Fibroblast of villous mesenchyme (primary cell): ENCODE measurements around the gene INHBB. TPM values are rescaled to one million over a fixed set of nuclear protein-coding genes. Genes with fewer than 3 reads are reported as not detected.

Experiments used
- DNase-seq: peaks from one replicate; pipeline ENCODE4 v3.0.0-alpha.2; 2010; ENCODE audit warnings: low read depth
- H3K4me3 ChIP-seq: 2 replicates; pipeline ENCODE4 v1.5.1; 2011; ENCODE audit warnings: low read depth, mild to moderate bottlenecking, low read length
- total RNA-seq: library from RNA; depleted of rRNA; stranded (reverse); fragments of >200 nt; gene quantifications from 2 replicates; pipeline ENCODE4 v1.2.3, GENCODE V29; 2012
- TF ChIP-seq, protein P1 (sequence below): IDR thresholded peaks from 2 replicates; pipeline ENCODE4 v1.5.1; 2012; ENCODE audit warnings: low read depth, mild to moderate bottlenecking, low read length; ENCODE audit not compliant: insufficient read depth

INHBB gene
- total RNA-seq, 1 donor, result under 0.01 TPM

DNA sequence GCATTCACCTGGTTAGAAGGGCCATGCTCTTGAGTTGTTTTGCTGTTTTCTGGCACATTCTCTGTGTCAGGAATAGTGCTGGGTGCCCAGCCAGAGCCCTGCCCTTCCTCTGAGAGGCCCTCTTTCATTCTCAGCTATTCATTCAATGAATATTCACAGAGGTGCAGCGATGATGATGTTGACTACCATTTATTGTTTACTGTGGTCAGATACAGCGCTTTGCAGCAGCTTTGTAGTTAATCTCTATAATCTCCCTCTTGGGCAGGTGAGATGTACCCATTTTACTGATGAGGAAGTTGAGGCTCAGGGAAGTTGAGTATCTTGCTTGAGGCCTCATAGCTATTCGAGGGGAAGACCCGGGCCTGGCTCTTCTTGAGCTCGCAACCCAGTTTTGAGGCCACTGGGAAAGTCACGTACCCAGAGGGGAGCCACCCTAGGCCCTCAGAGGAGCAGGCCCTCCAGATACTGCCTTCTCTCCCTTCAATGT, 9.9 kb downstream of the INHBB start:
- TF ChIP-seq, protein P1, sequence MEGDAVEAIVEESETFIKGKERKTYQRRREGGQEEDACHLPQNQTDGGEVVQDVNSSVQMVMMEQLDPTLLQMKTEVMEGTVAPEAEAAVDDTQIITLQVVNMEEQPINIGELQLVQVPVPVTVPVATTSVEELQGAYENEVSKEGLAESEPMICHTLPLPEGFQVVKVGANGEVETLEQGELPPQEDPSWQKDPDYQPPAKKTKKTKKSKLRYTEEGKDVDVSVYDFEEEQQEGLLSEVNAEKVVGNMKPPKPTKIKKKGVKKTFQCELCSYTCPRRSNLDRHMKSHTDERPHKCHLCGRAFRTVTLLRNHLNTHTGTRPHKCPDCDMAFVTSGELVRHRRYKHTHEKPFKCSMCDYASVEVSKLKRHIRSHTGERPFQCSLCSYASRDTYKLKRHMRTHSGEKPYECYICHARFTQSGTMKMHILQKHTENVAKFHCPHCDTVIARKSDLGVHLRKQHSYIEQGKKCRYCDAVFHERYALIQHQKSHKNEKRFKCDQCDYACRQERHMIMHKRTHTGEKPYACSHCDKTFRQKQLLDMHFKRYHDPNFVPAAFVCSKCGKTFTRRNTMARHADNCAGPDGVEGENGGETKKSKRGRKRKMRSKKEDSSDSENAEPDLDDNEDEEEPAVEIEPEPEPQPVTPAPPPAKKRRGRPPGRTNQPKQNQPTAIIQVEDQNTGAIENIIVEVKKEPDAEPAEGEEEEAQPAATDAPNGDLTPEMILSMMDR, result no peak
- no peak for DNase-seq
- no peak overlapping the region for H3K4me3 ChIP-seq

DNA sequence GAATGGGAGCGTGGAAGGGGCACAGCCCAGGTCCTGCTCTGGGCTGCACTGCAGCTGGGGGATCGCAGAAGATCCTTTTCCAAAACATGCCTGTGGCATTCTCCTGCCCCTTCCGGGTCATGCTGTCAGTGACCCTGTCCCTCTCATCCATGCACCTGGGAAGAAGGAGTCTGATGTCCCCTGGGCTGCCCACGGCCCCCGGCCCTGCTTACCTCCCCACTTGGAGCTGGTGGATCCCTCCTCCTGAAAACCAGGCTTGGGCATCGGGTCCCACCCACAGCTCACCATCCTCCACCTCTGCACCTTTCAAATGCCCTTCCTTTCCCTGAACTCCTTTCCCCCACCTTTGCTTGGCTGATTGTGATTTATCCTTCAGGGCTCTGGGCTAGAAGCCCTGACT, 11.8 kb downstream of the INHBB start:
- no peak overlapping the region for H3K4me3 ChIP-seq
- TF ChIP-seq, protein P1, result no peak
- DNase-seq, result no peak

DNA sequence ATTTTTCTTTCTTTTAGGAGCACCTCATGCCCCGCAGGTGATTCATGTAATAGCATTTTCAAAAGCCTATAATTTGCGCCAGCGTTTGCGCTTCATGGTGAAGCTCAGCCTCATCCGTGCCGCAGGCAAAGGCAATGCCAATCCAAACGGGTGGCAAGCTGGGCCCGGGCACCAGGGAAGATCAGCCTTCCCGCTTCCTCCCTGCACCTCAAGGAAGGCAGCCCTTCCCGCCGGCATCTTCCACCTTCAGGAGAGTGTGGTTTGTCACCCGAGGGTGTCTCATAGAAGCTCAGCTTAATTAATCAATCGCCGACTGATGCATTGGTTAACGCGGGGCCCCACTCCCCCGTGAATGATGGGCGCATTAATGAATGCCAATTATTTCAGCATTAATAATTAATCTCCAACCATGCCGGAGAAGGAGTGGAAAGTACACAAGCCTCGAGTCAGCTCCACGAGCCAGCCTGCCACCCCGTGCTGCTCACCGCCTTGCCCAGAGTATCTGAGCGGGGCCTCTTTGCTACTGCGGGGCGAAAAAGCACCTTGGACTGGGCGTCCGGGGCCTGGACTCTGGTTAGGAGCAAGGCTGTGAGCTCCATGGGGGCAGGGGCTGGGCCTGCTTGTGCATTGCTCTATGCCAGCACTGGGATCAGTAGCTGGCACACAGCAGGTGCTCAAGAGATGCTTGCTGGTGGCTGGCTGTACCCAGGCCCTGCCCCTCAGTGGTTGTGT, 13.0 kb downstream of the INHBB start:
- no peak for DNase-seq
- H3K4me3 ChIP-seq, result no peak overlapping the region
- TF ChIP-seq, protein P1, result no peak

DNA sequence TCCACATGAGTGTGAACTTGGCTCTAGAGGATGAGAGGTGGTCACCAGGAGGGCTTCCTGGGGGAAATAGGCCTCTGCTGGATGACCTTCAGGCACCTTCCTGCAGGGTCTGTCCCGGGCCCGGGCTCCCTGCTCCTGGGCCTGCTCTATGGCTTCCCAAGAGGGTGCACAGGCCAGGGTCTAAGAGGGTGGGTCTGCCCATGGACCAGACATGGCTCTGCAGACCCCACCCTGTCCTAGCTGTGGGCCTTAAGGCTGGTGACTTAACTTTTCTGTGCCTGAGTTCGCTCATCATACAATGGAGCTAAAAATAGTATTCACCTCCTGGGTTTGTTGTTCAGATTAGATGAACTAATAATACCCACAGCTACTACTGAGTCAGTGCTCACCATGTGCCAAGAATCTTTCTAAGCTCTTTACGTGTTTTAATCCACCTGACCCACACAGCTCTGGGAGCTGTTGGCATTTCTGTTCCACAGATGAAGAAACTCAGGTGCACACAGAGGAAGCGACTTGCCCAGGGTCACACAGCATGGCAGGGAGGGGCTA, 14.4 kb downstream of the INHBB start:
- H3K4me3 ChIP-seq, result no peak overlapping the region
- TF ChIP-seq, protein P1, result no peak
- no peak for DNase-seq

DNA sequence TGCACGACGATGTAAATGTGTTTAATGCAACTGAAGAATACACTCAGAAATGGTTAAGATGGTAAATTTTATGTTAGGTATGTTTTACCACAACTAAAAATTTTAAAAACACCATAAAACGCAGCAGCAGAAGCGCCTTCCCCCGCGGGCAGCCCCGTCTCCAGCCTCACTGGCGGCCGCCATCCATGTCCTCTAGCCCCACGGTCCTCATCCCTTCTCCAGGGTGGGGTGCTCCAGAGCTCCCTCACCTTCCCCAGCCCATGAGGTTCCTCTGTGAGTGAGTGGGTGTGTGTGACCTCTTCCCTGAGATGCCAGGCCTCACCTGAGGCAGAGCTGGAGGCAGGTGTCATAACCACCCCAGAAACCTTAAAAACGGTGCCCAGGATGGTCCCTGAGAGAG, 17.0 kb downstream of the INHBB start:
- no peak overlapping the region for H3K4me3 ChIP-seq
- TF ChIP-seq, protein P1, result no peak
- DNase-seq, result no peak

DNA sequence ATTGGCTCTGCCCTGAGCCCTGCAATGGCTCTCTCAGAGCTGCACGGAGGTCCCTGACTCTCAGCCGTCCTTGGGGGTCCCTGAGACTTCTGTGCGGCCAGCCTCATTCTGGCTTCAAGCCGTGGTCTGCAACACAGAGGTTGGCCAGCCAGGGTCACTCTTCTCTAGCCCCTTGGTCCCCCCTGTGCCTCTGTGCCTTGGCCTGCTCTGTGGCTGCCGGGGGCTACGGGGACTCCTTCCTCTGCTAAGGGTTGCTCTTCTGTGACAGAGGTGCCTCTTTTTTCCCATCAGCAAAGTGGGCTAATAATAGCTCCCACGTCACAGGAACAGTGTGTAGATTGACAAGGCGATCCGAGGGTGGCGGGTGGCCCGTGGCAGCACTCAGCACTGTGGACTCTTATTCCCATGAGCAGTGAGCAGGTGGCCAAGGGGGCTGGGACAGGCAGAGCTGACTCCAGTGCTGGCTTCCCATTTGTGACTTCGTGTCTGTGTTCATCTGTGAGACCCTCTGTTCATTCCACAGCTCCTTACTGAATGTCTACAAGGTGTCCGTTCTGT, 19.4 kb downstream of the INHBB start:
- no peak overlapping the region for H3K4me3 ChIP-seq
- TF ChIP-seq, protein P1, result no peak
- no peak for DNase-seq
